Liver (tissue), 9 donors: ENCODE data around the gene WRNIP1. TPM values are rescaled to one million over a fixed set of nuclear protein-coding genes. Genes with fewer than 3 reads are reported as not detected.

Experiments
- DNase-seq: peaks from one replicate; pipeline ENCODE4 v3.0.0-alpha.2; 2017; ENCODE audit warnings: low spot score
- H3K27ac ChIP-seq, 2 donors: one replicate each; pipeline ENCODE4 v1.7.0; 2013; ENCODE audit warnings: inconsistent platforms in 2 of 2, low read length in 2 of 2, control low read depth in 1 of 2, low read depth in 1 of 2, mild to moderate bottlenecking in 1 of 2
- H3K27me3 ChIP-seq, 4 donors: one replicate each; pipeline versions ENCODE4 v1.6.1 to v1.7.0; 2013; ENCODE audit warnings: low read length in 3 of 4, inconsistent platforms in 1 of 4, mild to moderate bottlenecking in 1 of 4, moderate library complexity in 1 of 4; ENCODE audit not compliant: control insufficient read depth in 4 of 4, insufficient read depth in 4 of 4
- H3K36me3 ChIP-seq, 4 donors: one replicate each; pipeline versions ENCODE4 v1.6.1 to v1.7.0; 2013; ENCODE audit warnings: low read length in 3 of 4, mild to moderate bottlenecking in 3 of 4, low read depth in 1 of 4, moderate library complexity in 1 of 4; ENCODE audit not compliant: control insufficient read depth in 4 of 4, insufficient read depth in 3 of 4
- H3K4me1 ChIP-seq, 4 donors: one replicate each; pipeline versions ENCODE4 v1.6.1 to v1.7.0; 2013; ENCODE audit warnings: low read length in 3 of 4, mild to moderate bottlenecking in 3 of 4, moderate library complexity in 1 of 4; ENCODE audit not compliant: control insufficient read depth in 4 of 4, insufficient read depth in 4 of 4
- H3K4me3 ChIP-seq, 3 donors: one replicate each; pipeline versions ENCODE4 v1.6.1 to v1.7.0; 2013; ENCODE audit warnings: low read length in 3 of 3, control low read depth in 1 of 3, low read depth in 1 of 3, mild to moderate bottlenecking in 1 of 3
- H3K9ac ChIP-seq, 2 donors: one replicate each; pipeline ENCODE4 v1.7.0; 2013; ENCODE audit warnings: low read length in 2 of 2, mild to moderate bottlenecking in 2 of 2, moderate library complexity in 2 of 2, control low read depth in 1 of 2, low read depth in 1 of 2
- H3K9me3 ChIP-seq, 4 donors: one replicate each; pipeline versions ENCODE4 v1.6.1 to v1.7.0; 2013; ENCODE audit warnings: low read length in 3 of 4; ENCODE audit not compliant: control insufficient read depth in 4 of 4
- EGR1 ChIP-seq, 2 donors: IDR thresholded peaks; 2 replicates each; pipeline ENCODE4 v1.6.1; 2016 to 2018; ENCODE audit warnings: antibody characterized with exemption in 2 of 2, low read depth in 2 of 2
- FOXA1 ChIP-seq: IDR thresholded peaks from 2 replicates; pipeline ENCODE4 v1.6.1; 2016; ENCODE audit warnings: antibody characterized with exemption
- FOXA2 ChIP-seq: IDR thresholded peaks from 2 replicates; pipeline ENCODE4 v1.6.1; 2016; ENCODE audit warnings: antibody characterized with exemption
- GABPA ChIP-seq, 2 donors: IDR thresholded peaks in 1 of 2; conservative IDR thresholded peaks in 1 of 2; 2 replicates each; pipeline ENCODE4 v1.6.1; 2016; ENCODE audit warnings: antibody characterized with exemption in 2 of 2, mild to moderate bottlenecking in 1 of 2, moderate library complexity in 1 of 2
- HNF4A ChIP-seq, 2 donors: conservative IDR thresholded peaks; 2 replicates each; pipeline ENCODE4 v1.6.1; 2016; ENCODE audit warnings: antibody characterized with exemption in 2 of 2, mild to moderate bottlenecking in 2 of 2
- HNF4G ChIP-seq: IDR thresholded peaks from 2 replicates; pipeline ENCODE4 v1.6.1; 2016; ENCODE audit warnings: antibody characterized with exemption
- JUND ChIP-seq, 2 donors: IDR thresholded peaks; 2 replicates each; pipeline ENCODE4 v1.6.1; 2016; ENCODE audit warnings: antibody characterized with exemption in 2 of 2
- NR2F2 ChIP-seq: IDR thresholded peaks from 2 replicates; pipeline ENCODE4 v1.6.1; 2016; ENCODE audit warnings: antibody characterized with exemption
- RAD21 ChIP-seq, 2 donors: IDR thresholded peaks; 2 replicates each; pipeline ENCODE4 v1.6.1; 2016; ENCODE audit warnings: antibody characterized with exemption in 2 of 2, mild to moderate bottlenecking in 2 of 2
- RXRA ChIP-seq, 2 donors: IDR thresholded peaks; 2 replicates each; pipeline ENCODE4 v1.6.1; 2017 to 2018; ENCODE audit warnings: antibody characterized with exemption in 2 of 2, mild to moderate bottlenecking in 1 of 2
- SP1 ChIP-seq: IDR thresholded peaks from 2 replicates; pipeline ENCODE4 v1.6.1; 2018; ENCODE audit warnings: antibody characterized with exemption, mild to moderate bottlenecking
- TAF1 ChIP-seq: conservative IDR thresholded peaks from 2 replicates; pipeline ENCODE4 v1.6.1; 2016; ENCODE audit warnings: antibody characterized with exemption, mild to moderate bottlenecking
- YY1 ChIP-seq: IDR thresholded peaks from 2 replicates; pipeline ENCODE4 v1.6.1; 2016; ENCODE audit warnings: antibody characterized with exemption, mild to moderate bottlenecking
- WGBS: extraction: QIAGEN DNeasy Blood & Tissue Kit; methylation state at CpG from one replicate; pipeline ENCODE4 v1.1.7; 2013; 5-methylcytosine and 5-hydroxymethylcytosine counted together
- polyA plus RNA-seq, 2 donors: library from polyadenylated mRNA; stranded (reverse) in 1 of 2; unstranded in 1 of 2; fragments of 200-250 nt in 1 of 2; fragments of >200 nt in 1 of 2; fragmentation: Nextera tagmentation in 1 of 2; extraction: Ambion mirVana in 1 of 2; gene quantifications; one replicate each; pipeline versions ENCODE4 v1.2.1 to v1.2.3, GENCODE V29; 2013 to 2015
- total RNA-seq, 2 donors: library from RNA; depleted of rRNA; stranded (reverse); fragments of >200 nt; gene quantifications; one replicate each; pipeline ENCODE4 v1.2.3, GENCODE V29; 2014
- TF ChIP-seq, protein P1 (sequence below): IDR thresholded peaks from 2 replicates; pipeline ENCODE4 v1.6.1; 2016; ENCODE audit warnings: antibody characterized with exemption
- TF ChIP-seq, protein P2 (sequence below): IDR thresholded peaks from 2 replicates; pipeline ENCODE4 v1.6.1; 2016; ENCODE audit warnings: antibody characterized with exemption, mild to moderate bottlenecking
- TF ChIP-seq, protein P3 (sequence below): IDR thresholded peaks from 2 replicates; pipeline ENCODE4 v1.6.1; 2016; ENCODE audit warnings: antibody characterized with exemption
- TF ChIP-seq, protein P4 (sequence below): IDR thresholded peaks from 2 replicates; pipeline ENCODE4 v1.6.1; 2016; ENCODE audit warnings: antibody characterized with exemption
- TF ChIP-seq, protein P5 (sequence below): fragments of 150-350 bp; IDR thresholded peaks from 2 replicates; pipeline ENCODE4 v1.5.1; 2017; ENCODE audit warnings: improper control_type of control experiment, low read depth, low read length; ENCODE audit not compliant: missing input control
- donor health status: healthy.
- donor health status: healthy.
- donor health status: healthy.
- donor health status: healthy.
- donor health status: healthy.

WRNIP1 gene
- total and polyA plus RNA-seq, 4 donors: 10.0 to 32.7 (median 23.9) TPM

DNA sequence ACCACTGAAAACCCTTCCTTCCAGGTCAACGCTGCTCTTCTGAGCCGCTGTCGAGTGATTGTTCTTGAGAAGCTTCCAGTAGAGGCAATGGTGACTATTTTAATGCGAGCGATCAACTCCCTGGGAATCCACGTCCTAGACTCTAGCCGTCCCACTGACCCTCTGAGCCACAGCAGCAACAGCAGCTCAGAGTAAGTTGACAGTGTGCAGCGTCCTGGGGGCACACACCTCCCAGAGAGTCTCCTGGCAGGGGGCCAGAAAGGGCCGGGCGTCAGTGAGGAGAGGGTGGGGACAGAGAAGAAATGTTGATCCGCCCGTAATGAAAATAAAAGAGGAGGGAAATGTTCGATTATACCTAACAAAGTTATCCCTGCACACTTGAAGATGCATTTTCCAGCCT lies 5.0 kb downstream of the WRNIP1 start:
- Histone ChIP-seq H3K27ac (no peak overlapping the region), H3K36me3 (peaks cover 0 to 6% (median under 1%) of the 10 kb centered on the region in 4 donors), H3K9me3 (no peaks in the 10 kb centered on the region), H3K27me3 (no peaks in the 10 kb centered on the region), H3K4me1 (peaks cover 1 to 40% (median 28%) of the 10 kb centered on the region in 4 donors), H3K9ac (no peak overlapping the region), H3K4me3 (no peak overlapping the region)
- TF ChIP-seq, protein P1, sequence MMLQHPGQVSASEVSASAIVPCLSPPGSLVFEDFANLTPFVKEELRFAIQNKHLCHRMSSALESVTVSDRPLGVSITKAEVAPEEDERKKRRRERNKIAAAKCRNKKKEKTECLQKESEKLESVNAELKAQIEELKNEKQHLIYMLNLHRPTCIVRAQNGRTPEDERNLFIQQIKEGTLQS: no peak
- TF ChIP-seq, protein P2, sequence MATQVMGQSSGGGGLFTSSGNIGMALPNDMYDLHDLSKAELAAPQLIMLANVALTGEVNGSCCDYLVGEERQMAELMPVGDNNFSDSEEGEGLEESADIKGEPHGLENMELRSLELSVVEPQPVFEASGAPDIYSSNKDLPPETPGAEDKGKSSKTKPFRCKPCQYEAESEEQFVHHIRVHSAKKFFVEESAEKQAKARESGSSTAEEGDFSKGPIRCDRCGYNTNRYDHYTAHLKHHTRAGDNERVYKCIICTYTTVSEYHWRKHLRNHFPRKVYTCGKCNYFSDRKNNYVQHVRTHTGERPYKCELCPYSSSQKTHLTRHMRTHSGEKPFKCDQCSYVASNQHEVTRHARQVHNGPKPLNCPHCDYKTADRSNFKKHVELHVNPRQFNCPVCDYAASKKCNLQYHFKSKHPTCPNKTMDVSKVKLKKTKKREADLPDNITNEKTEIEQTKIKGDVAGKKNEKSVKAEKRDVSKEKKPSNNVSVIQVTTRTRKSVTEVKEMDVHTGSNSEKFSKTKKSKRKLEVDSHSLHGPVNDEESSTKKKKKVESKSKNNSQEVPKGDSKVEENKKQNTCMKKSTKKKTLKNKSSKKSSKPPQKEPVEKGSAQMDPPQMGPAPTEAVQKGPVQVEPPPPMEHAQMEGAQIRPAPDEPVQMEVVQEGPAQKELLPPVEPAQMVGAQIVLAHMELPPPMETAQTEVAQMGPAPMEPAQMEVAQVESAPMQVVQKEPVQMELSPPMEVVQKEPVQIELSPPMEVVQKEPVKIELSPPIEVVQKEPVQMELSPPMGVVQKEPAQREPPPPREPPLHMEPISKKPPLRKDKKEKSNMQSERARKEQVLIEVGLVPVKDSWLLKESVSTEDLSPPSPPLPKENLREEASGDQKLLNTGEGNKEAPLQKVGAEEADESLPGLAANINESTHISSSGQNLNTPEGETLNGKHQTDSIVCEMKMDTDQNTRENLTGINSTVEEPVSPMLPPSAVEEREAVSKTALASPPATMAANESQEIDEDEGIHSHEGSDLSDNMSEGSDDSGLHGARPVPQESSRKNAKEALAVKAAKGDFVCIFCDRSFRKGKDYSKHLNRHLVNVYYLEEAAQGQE: no peak
- TF ChIP-seq, protein P3, sequence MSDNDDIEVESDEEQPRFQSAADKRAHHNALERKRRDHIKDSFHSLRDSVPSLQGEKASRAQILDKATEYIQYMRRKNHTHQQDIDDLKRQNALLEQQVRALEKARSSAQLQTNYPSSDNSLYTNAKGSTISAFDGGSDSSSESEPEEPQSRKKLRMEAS: no peak
- TF ChIP-seq, protein P4, sequence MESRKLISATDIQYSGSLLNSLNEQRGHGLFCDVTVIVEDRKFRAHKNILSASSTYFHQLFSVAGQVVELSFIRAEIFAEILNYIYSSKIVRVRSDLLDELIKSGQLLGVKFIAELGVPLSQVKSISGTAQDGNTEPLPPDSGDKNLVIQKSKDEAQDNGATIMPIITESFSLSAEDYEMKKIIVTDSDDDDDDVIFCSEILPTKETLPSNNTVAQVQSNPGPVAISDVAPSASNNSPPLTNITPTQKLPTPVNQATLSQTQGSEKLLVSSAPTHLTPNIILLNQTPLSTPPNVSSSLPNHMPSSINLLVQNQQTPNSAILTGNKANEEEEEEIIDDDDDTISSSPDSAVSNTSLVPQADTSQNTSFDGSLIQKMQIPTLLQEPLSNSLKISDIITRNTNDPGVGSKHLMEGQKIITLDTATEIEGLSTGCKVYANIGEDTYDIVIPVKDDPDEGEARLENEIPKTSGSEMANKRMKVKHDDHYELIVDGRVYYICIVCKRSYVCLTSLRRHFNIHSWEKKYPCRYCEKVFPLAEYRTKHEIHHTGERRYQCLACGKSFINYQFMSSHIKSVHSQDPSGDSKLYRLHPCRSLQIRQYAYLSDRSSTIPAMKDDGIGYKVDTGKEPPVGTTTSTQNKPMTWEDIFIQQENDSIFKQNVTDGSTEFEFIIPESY: no peak
- TF ChIP-seq FOXA1 (no peak), NR2F2 (no peak), EGR1 (IDR thresholded peaks at IDR 0.05; ENCODE audit: low read depth in 2 of 2) (no peak), JUND (IDR thresholded peaks at IDR 0.05) (no peak), YY1 (no peak), FOXA2 (no peak), TAF1 (no peak), GABPA (IDR thresholded peaks at IDR 0.05 in 1 of 2, conservative IDR thresholded peaks at IDR 0.05 in 1 of 2) (no peak), SP1 (no peak), RXRA (IDR thresholded peaks at IDR 0.05) (no peak), RAD21 (IDR thresholded peaks at IDR 0.05) (no peak), HNF4A (conservative IDR thresholded peaks at IDR 0.05) (no peak), HNF4G (no peak)
- TF ChIP-seq, protein P5, sequence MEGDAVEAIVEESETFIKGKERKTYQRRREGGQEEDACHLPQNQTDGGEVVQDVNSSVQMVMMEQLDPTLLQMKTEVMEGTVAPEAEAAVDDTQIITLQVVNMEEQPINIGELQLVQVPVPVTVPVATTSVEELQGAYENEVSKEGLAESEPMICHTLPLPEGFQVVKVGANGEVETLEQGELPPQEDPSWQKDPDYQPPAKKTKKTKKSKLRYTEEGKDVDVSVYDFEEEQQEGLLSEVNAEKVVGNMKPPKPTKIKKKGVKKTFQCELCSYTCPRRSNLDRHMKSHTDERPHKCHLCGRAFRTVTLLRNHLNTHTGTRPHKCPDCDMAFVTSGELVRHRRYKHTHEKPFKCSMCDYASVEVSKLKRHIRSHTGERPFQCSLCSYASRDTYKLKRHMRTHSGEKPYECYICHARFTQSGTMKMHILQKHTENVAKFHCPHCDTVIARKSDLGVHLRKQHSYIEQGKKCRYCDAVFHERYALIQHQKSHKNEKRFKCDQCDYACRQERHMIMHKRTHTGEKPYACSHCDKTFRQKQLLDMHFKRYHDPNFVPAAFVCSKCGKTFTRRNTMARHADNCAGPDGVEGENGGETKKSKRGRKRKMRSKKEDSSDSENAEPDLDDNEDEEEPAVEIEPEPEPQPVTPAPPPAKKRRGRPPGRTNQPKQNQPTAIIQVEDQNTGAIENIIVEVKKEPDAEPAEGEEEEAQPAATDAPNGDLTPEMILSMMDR: no peak
- 63% methylated on average over 13 of the region's 13 CpGs for WGBS
- peak; percentile 96 for DNase-seq
